Stimulated activated CD8-positive, alpha-beta memory T cell treated with anti-CD3 and anti-CD28 coated beads, Interleukin-15, amount 100 ng/mL, for 4 hours (primary cell): ENCODE data around the gene METTL2A.
"Not testable (repeated sequence)": the region's sequence is repeated elsewhere in the genome, so short reads cannot be mapped to it uniquely, and the experiment has no call there.

Experiments
- DNase-seq, 2 donors: peaks; one replicate each; pipeline ENCODE4 v3.0.0-alpha.2; 2020; ENCODE audit warnings: low read depth in 2 of 2

Gene METTL2A

GRCh38 chr17:62471380-62471880, 47.7 kb downstream of the METTL2A start:
- DNase-seq: not testable (repeated sequence)

DNA sequence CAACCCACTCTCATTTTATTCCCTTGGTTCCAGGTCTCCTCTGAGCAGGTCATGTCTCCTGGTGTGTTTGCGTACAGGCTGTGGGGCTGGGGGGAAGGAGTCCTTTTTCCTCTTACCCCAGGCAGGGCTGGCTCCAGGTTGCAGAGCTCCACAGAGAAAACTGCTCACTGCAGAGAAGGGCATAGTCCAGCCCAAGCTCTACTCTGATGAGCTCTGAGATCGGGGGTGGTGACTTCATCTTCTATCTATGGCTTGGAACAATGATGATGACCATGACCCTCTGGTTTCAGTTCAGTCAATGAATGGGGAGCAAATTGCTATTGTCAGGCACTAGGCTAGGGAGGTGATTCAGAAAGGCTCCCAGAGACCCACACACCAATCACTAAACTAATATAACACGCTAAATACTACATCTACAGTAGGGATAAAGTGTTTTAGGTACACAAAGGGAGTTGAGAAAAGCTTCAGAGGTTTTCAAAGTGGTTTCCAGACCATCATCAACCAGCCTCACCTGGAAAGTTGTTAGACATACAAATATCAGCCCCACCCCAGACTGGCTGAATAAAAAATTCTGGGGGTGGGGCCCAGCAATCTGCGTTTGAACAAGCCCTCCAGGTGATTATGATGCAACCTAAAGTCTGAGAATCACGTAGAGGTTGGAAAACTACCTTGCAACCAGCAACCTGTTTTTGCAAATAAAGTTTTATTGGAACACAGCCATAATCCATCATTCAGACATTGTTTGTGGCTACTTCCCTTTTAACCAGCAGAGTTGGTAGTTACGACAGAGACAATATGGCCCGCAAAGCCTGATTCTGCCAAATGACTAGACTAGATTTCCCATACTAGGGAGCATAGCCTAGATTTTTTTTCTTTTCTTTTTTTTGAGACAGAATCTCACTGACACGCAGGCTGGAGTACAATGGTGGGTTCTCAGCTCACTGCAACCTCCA, 49.6 kb downstream of the METTL2A start:
- not testable (repeated sequence) for DNase-seq

- DNase-seq: not testable (repeated sequence)
Measured at GRCh38 chr17:62477111-62477510, 53.4 kb downstream of the METTL2A start.

DNA sequence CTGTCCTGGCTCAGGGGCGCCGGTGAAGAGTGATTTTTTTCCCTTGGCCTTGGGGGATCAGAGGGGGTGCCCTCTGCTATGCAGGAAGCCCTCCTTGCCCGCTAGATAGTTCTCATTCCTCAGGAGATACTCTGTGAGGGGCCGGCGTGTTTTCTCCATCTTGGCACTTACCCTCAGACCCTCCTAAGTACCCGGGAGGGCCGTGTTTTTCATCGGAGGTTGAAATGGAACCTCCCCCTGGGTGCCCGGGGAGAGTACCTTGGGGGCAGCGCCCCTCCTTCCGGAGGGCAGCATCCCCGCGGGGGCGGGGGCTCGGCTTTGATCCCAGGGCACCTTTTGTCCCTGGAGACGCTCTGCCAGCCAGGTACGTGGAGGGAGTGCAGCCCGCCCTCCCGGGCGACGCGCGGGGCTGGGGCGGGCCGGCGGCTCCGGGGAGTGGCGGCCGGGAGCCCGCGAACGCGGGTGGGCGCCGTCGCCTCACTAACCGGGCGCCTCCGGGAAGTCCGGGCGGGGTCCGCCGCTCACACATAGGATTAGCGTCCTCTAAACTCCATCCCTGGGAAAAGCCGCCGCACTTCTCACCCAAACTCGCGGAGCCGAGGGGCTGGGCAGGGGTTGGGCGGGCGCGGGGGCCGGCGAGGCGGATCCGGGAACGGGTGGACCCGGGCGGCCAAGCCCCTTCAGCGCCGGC, 54.2 kb downstream of the METTL2A start:
- peak; percentile 1 to 11 for DNase-seq

DNA sequence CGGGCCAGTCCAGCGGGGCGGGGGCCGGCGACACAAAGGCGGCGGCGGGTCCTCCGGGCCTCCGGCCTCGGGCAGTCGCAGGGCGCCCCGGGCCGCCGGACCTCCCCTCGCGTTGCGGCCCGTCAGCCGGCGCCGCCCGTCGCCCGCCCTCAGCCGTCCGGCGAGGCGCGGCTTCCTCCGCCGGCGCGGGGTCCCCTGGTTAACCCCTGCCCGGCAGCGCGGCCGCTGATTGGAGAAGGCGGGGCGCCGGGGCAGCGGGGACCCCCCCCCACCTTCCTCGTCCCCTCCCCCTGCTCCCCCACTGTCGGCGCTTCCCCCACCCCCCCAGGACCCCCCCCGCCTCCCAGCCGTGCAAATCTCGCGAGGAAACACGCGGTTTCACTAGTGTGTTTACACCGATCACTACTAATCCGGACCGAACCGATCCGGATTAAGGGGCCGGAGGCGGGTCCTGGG, 54.8 kb downstream of the METTL2A start, which contains the start of gene TLK2:
Gene TLK2 (plus strand): TSS at position 402 of the 456 bp plus-strand sequence. CDS start 2,301 bp downstream, outside the sequence.
- DNase-seq: peak; percentile 54 to 63

- DNase-seq: peak in 1 of 2 donors; percentile 7
Measured at GRCh38 chr17:62478880-62479638, 55.4 kb downstream of the METTL2A start.

DNA sequence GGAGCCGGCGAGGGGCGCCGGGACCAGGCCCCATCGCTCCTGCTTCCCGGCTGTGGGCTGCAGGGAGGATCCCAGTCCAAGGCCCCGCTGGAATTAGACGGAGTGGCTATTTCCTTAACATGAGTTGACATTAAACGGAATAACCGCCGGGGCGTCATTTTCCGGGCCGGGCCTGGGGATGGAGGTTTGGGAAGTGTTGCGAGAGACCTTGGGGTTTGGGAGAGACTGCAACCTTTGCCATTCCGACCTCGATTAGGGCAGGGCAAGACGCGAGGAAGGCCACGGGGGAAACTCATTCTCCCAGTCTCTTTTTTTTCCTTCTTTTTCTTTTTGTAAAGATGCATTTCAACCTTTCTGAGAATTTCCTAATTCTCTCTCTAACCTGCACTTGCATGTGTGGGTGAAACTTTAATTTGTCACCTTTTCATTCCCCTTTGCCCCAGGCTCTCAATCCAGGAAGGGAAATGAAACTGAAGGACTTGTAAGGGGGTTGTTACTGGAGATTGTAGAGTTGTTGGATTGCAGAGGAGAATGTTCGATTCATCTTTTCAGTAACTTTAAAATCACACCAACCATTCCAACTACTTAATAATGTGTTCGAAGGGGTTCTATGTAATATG, 56.1 kb downstream of the METTL2A start:
- DNase-seq: not testable (repeated sequence)

DNA sequence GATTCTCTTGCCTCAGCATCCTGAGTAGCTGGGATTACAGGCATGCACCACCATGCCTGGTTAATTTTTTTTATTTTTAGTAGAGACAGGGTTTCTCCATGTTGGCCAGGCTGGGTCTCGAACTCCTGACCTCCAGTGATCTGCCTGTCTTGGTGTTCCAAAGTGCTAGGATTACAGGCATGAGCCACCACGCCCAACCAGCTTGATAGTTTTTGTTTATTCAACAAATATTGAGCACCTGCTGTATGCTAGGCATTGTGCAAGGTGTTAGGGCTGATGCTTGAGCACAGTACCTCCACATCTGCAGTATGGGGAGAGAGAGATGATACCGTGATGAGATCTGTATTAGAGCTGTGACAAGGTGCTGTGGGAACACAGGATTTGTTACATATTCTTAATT, 58.9 kb downstream of the METTL2A start:
- DNase-seq: not testable (repeated sequence)

- not testable (repeated sequence) for DNase-seq
Measured at GRCh38 chr17:62490990-62491389, 67.3 kb downstream of the METTL2A start.

- DNase-seq: not testable (repeated sequence)
Measured at GRCh38 chr17:62493049-62493655, 69.5 kb downstream of the METTL2A start.

DNA sequence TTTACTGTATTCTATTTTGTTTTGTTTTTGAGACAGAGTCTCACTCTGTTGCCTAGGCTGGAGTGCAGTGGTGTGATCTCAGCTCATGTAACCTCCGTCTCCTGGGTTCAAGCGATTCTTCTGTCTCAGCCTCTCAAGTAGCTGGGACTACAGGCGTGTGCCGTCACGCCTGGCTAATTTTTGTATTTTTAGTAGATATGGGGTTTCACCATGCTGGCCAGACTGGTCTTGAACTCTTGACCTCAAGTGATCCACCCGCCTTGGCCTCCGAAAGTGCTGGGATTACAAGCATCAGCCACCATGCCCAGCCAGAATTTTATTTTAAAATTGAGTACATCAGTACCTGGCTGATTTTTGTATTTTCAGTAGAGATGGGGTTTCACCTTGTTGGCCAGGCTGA, 70.4 kb downstream of the METTL2A start:
- DNase-seq: not testable (repeated sequence)

GRCh38 chr17:62496344-62496743, 72.6 kb downstream of the METTL2A start:
- not testable (repeated sequence) for DNase-seq

DNA sequence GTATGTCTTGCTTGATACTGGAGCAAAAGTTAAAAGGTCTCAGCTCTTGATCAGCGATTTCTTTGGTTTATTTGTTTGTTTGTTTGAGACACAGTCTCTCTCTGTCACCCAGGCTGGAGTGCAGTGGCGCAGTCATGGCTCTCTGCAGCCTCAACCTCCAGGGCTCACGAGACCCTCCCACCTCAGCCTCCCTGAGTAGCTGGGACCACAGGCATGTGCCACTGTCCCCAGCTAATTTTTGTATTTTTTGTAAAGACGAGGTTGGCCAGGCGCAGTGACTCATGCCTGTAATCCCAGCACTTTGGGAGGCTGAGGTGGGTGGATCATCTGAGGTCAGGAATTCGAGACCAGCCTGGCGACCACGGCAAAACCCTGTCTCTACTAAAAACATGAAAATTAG, 75.1 kb downstream of the METTL2A start:
- DNase-seq: not testable (repeated sequence)
